HG02870 (cell line): ENCODE measurements around the gene TRPC4AP.

Experiments used
- ATAC-seq: cut with Tn5 transposase; IDR thresholded peaks from one replicate; pipeline ENCODE4 v1.9.1; 2021; ENCODE audit warnings: mild to moderate bottlenecking, moderate library complexity; ENCODE audit not compliant: unreplicated experiment

TRPC4AP gene

DNA sequence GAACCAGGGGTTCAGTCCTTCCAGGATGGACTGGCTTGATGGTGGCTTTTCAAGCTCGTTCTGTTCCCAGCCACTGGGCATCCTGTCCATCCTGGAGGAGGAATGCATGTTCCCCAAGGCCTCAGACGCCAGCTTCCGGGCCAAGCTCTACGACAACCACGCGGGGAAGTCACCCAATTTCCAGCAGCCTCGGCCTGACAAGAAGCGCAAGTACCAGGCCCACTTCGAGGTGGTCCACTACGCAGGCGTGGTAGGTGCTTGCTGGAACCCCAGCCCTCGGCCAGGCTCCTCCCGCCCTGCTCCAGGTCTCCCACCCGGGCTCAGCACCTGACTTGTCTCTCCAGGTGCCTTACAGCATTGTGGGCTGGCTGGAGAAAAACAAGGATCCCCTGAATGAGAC, 102.9 kb downstream of the TRPC4AP start:
- no peak for ATAC-seq

DNA sequence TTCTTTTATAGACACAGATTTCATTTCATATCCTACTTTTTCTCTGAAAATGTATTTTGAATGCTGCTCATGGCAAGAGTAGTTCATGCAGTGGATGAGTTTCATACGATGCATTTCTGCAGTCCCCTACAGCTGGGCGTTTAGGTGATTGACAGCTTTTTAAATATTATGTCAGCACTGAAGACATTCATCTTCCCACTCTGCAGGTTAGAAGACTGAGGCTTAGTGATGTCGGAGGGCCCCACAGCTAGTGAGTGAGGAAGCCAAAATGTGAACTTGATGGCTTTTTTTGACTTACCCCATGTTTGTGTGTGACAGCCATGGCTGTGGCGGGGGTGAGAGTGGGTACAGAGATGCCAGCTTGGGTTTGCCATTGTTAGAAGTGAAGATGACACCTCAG, 103.5 kb downstream of the TRPC4AP start:
- ATAC-seq, result no peak

DNA sequence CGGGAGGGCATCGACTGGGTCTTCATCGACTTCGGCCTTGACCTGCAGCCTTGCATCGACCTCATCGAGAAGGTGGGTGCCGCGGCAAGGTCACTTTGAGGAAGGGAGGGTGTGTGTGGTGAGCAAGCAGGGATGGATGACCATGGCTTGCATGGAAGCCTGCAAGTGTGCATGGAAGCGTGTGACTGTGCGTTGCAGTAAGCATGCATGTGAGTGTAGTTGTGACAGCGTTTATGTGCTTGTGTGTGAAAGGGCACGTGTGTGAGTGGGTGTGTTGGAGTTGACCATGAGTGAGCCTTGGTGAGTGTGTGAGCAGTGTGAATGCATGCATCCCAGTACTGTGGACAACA, 104.4 kb downstream of the TRPC4AP start:
- ATAC-seq, result no peak

DNA sequence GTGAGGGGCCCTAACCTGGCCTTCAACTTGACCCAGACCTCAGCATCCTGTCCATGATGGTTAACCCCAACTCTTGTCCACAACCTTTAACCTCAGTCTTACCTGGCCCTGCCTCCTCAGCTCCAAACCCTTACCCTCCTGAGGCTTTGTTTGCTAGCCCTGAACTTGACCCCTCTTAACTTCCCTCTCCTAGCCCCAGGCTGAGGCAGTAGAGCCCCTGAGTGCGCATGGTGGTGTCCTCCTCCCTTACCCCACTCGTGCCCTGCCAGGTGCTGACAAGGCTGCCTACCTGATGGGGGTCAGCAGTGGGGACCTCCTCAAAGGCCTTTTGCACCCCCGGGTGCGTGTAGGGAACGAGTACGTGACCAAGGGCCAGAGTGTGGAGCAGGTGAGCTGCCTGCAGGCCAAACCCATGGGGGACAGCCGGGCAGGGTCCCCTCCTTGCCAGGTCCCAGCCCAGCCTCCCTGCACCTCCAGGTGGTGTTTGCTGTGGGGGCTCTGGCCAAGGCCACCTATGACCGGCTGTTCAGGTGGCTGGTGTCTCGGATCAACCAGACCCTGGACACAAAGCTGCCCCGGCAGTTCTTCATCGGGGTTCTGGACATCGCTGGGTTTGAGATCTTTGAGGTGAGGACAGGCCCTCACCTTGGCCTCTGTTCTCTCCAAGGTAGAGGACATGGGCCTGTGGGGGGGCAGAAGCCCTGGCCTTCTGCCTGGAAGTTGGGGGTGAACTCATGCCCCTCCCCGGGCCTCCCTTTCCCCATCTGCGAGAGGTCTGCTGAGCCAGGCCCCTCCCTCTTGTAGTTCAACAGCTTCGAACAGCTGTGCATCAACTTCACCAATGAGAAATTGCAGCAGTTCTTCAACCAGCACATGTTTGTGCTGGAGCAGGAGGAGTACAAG, 105.1 kb downstream of the TRPC4AP start:
- no peak for ATAC-seq

GRCh38 chr20:34986311-34987287, 106.0 kb downstream of the TRPC4AP start:
- ATAC-seq, result no peak

DNA sequence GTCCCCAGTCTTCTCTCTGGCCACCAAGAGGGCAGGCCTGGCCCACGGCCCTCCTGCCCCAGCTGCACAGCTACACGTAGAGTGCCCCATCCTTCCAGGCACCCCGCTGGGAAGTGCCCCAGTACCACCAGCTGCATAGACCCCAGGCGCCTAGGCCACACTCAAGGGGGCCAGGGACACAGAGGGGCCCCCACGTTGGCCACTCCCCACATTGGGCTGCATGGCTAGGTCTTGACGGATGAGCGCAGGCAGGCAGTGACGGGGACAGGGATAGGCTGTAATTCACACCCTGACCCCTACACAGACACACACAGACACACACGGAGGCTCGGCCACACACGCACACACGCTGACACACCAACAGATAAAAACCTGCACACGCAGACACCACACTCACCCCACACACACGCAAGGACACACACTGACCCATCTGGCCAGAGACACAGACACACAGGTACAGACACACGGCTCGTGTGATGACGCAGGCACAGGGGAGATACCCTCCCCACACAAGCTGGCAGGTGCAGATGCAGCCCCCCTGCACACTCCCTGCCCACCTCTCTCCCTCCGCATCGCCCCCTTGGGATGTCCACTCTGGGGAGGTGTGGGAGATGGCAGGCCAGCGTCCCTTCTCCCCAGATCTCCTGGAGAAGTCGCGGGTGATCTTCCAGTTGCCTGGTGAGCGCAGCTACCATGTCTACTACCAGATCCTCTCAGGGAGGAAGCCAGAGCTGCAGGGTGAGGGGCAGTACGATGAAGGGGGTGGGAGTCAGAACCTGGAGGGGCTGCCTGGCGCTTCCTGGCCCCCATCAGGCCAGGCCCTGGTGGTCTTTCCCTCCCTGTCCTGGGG, 106.9 kb downstream of the TRPC4AP start:
- ATAC-seq, result no peak

- ATAC-seq, result no peak
Measured at GRCh38 chr20:34984756-34985261, 107.8 kb downstream of the TRPC4AP start.

DNA sequence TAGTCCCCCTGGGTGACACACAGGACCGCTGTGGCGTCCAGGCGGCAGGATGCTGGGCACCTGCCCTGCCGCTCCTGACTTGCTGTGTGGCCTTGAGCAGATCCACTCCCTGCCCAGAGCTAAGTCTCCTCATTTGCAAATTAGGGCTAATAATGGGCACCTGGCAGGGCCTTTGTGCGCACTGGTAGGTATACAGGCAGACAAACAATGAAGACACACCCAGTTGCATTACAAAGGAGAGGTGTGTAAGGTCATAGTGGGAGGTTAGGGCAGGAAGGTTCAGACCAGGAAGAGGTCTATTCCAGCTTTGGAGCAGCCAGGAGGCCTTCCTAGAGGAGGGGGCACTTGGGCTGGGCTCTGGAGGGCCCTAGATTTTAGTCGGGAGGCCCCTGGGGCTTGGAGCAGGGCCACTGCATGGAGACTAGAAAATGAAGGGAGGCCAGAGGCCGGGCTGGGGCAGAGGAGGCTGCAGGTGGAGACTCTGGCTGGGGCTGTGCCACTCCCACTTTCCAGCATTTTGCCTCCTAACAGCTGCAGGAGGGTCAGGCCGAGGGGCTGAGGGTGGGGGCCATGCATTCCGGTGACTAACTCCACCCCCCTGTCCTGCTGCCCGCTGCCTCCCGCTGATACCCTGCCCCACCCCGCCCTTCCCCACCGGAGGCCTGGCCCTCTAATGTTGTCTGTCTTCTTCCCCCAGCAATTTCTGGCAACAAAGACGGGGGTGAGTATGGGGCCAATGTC, 108.4 kb downstream of the TRPC4AP start:
- no peak for ATAC-seq

- ATAC-seq, result no peak
Measured at GRCh38 chr20:34983089-34983820, 109.4 kb downstream of the TRPC4AP start.

- no peak for ATAC-seq
Measured at GRCh38 chr20:34982270-34983088, 110.1 kb downstream of the TRPC4AP start.

DNA sequence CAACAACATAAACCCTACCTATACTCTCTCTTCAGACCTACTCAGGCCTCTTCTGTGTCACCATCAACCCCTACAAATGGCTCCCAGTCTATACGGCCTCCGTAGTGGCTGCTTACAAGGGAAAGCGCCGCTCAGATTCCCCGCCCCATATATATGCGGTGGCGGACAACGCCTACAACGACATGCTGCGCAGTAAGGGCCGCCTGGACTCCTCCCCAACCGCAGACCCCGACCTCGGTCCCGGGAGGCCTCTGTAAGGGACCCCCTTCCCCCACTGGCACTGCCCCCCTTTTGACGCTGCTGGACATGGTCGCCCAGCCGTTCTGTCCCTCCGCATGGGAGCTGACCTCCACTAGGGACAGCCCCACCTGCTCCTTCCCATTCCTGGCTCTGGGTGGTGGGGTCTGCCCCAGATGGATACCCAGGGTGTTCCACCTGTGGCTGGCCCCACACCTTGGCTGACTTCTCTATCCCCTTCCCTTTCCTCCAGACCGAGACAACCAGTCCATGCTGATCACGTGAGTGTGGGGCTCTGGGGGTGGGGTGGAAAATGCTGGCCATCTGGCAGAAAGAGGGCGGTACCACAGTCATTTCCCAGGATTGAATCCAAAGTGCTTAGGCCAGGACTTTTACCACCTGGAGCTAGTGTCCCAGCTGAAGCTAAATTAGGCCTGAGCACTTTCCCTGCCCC, 111.9 kb downstream of the TRPC4AP start:
- ATAC-seq, result no peak

GRCh38 chr20:34979366-34980153, 113.0 kb downstream of the TRPC4AP start:
- ATAC-seq, result no peak

GRCh38 chr20:34978092-34978744, 114.4 kb downstream of the TRPC4AP start:
- no peak for ATAC-seq

DNA sequence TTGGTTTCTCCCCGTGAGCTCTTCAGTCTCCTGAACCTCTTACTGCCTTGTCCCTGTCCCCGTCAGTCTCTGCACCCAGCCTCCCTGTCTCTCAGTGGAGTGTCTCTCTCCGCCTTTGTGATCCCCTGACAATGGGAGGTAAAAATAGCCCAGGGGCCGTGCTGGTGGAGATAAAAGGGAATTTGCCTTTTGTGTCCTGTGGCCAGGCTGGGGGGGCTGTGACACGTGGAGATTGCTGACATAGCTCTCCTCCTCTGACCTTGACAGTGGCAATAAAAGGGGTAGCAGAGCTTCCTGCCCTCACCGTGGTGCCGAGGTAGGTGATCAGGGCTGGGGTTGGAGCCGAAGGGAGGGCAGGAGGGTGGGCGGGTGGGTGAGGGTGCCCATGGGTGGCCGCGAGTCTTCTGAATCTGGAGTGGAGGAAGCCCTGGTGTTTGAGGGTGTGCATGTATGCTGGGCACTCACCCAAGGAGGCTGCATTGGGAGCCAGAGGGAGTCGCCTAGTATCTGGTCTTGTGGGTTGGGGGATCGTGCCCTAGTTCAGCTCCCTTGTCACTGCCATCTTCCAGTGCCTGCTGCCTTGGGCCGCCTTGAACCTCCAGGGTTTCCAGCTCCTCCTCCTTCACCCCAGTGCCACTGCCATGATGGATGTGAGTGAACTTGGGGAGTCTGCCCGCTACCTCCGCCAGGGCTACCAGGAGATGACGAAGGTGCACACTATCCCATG, 115.1 kb downstream of the TRPC4AP start:
- no peak for ATAC-seq

GRCh38 chr20:34976286-34976685, 116.3 kb downstream of the TRPC4AP start:
- no peak for ATAC-seq

DNA sequence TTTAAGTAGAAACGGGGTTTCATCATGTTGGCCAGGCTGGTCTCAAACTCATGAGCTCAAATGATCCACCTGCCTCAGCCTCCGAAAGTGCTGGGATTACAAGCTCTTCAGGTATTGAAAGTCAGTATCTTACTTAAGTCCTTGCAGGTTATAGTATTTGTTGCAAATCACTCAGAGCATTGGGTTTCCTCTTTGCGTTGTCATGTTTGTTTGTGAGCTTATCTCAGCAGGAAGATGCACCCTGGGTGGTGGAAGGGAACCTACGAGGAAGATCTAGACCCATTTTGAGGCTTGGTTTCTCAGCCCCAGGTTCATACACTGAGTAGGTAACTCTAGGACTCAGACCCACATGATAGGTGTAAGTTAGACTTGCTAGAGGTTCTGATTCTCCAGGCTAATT, 118.4 kb downstream of the TRPC4AP start:
- ATAC-seq, result no peak
